Thymus (tissue), 11 donors: ENCODE measurements around the gene TMEM106C. TPM values are rescaled to one million over a fixed set of nuclear protein-coding genes. Genes with fewer than 3 reads are reported as not detected.

Experiments
- DNase-seq, 9 donors: peaks; one replicate each; pipeline ENCODE4 v3.0.0-alpha.2; 2013; ENCODE audit warnings: low spot score in 9 of 9, low read depth in 6 of 9, missing footprints in 1 of 9
- H3K27ac ChIP-seq, 2 donors: one replicate each; pipeline ENCODE4 v1.5.1; 2013; ENCODE audit warnings: control low read depth in 1 of 2, low read depth in 1 of 2, low read length in 1 of 2, mild to moderate bottlenecking in 1 of 2, moderate library complexity in 1 of 2
- H3K27me3 ChIP-seq, 2 donors: one replicate each; pipeline ENCODE4 v1.5.1; 2013; ENCODE audit warnings: low read length in 1 of 2; ENCODE audit not compliant: control insufficient read depth in 2 of 2, insufficient read depth in 1 of 2
- H3K36me3 ChIP-seq, 2 donors: one replicate each; pipeline ENCODE4 v1.5.1; 2013; ENCODE audit warnings: low read length in 1 of 2, mild to moderate bottlenecking in 1 of 2, moderate library complexity in 1 of 2; ENCODE audit not compliant: control insufficient read depth in 2 of 2, insufficient read depth in 2 of 2
- H3K4me1 ChIP-seq, 2 donors: one replicate each; pipeline ENCODE4 v1.5.1; 2013; ENCODE audit warnings: low read length in 2 of 2; ENCODE audit not compliant: control insufficient read depth in 2 of 2, insufficient read depth in 2 of 2
- H3K4me3 ChIP-seq, 2 donors: one replicate each; pipeline ENCODE4 v1.5.1; 2013; ENCODE audit warnings: low read length in 2 of 2, control low read depth in 1 of 2, mild to moderate bottlenecking in 1 of 2
- H3K9me3 ChIP-seq, 2 donors: one replicate each; pipeline ENCODE4 v1.5.1; 2013; ENCODE audit warnings: low read length in 1 of 2, mild to moderate bottlenecking in 1 of 2; ENCODE audit not compliant: control insufficient read depth in 2 of 2, insufficient read depth in 1 of 2
- WGBS: extraction: QIAGEN DNeasy Blood & Tissue Kit; methylation state at CpG from one replicate; pipeline ENCODE4 v1.1.7; 2013; 5-methylcytosine and 5-hydroxymethylcytosine counted together
- polyA plus RNA-seq: library from polyadenylated mRNA; stranded (reverse); fragments of 200-250 nt; gene quantifications from one replicate; pipeline ENCODE4 v1.2.3, GENCODE V29; 2013
- total RNA-seq: library from RNA; stranded (reverse); fragments of 120-200 nt; gene quantifications from one replicate; pipeline ENCODE4 v1.2.4, GENCODE V29; 2013
- donor health status: healthy.

The TMEM106C gene
- total and polyA plus RNA-seq, 2 donors: 25.5 to 82.1 TPM

DNA sequence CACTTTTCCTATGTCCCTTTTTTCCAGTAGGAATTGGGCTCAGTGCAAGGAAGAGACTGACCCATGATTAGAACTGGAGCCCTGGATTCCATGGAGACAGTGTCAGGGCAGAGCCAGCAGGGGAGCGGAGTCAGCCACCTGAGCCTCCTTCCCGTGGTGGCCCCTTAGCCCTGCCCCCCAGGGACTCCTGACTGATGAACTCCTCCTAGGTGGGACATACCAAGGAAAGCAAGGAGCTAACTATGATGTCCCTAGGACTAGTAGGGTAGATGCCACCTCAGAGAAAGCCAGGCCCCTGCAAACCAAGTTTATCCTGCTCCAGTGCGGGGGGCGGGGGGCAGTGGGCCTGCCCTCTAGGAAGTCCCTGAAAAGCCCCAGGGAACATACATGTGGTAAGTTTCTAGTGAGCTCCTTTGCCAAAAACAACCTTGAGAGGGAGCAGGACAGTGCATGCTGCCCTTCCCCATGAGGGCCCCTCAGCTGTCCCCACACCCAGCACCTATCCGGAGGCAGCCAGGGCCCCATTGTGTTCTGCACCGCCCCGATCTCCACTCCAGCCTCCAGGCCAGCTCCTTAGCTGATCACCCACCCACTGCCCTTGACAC lies 47.1 kb downstream of the TMEM106C start:
- WGBS: 72% methylated on average over 7 of the region's 7 CpGs
- no peak overlapping the region for H3K27ac ChIP-seq
- no peaks in the 10 kb centered on the region for H3K9me3 ChIP-seq
- peaks cover 19 to 73% of the 10 kb centered on the region in 2 donors for H3K27me3 ChIP-seq
- DNase-seq: no peak
- no peak overlapping the region for H3K4me3 ChIP-seq
- H3K4me1 ChIP-seq: no peaks in the 10 kb centered on the region
- H3K36me3 ChIP-seq: no peaks in the 10 kb centered on the region

DNA sequence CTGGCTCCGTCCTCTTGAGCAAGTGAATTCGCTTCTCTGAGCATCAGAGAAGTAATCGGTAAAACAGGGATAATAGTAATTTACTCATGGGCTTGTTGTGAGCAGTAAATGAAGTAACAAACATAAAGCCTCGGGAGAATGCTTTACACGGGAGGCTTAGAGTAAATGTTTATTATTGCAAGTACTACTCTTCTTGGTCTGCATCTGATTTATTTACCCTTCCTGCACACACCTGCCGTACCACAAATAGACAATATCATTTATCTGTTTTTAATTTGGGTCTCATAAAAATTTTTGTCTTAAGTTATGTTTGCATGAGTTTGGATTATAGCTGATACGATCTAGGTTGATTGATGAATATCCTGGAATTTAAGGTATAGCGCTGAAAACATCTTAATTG lies 48.7 kb downstream of the TMEM106C start:
- DNase-seq: no peak
- H3K9me3 ChIP-seq: no peaks in the 10 kb centered on the region
- H3K27me3 ChIP-seq: peaks cover 11 to 72% of the 10 kb centered on the region in 2 donors
- no peak overlapping the region for H3K27ac ChIP-seq
- no peaks in the 10 kb centered on the region for H3K4me1 ChIP-seq
- H3K36me3 ChIP-seq: no peaks in the 10 kb centered on the region
- WGBS: 78% methylated on average over 8 of the region's 8 CpGs
- H3K4me3 ChIP-seq: no peak overlapping the region

DNA sequence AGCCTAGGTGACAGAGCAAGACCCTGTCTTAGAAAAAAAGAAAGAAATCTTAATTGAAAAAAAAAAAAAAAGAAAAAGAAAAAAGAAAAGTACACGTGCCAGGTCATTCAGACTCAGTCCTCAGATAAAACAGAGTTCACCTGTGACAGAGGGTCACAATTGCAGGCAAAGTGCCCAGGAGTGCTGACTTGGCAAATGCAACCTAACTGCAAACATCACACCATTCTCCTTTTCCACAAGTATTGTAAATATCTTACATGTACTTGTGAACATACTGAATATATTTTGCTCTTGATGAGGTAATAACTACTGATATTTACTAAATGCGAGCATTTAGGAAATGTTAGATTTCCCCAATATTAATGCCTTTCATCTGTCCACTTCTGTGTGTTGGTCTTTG lies 49.9 kb downstream of the TMEM106C start:
- DNase-seq: no peak
- H3K4me1 ChIP-seq: no peaks in the 10 kb centered on the region
- H3K4me3 ChIP-seq: no peak overlapping the region
- peaks cover 5 to 68% of the 10 kb centered on the region in 2 donors for H3K27me3 ChIP-seq
- H3K9me3 ChIP-seq: no peaks in the 10 kb centered on the region
- H3K36me3 ChIP-seq: no peaks in the 10 kb centered on the region
- H3K27ac ChIP-seq: no peak overlapping the region
- 72% methylated on average over 2 of the region's 2 CpGs for WGBS

- H3K27me3 ChIP-seq: peaks cover 2 to 61% of the 10 kb centered on the region in 2 donors
- H3K4me1 ChIP-seq: no peaks in the 10 kb centered on the region
- DNase-seq: no peak
- H3K36me3 ChIP-seq: no peaks in the 10 kb centered on the region
- no peak overlapping the region for H3K4me3 ChIP-seq
- no peaks in the 10 kb centered on the region for H3K9me3 ChIP-seq
- no peak overlapping the region for H3K27ac ChIP-seq
- WGBS: 57% methylated on average over 1 of the region's 1 CpG
These were observed 51.7 kb downstream of the TMEM106C start for GRCh38 chr12:48015129-48015528.

GRCh38 chr12:48015954-48016353 lies 52.6 kb downstream of the TMEM106C start:
- no peak for DNase-seq
- H3K36me3 ChIP-seq: no peaks in the 10 kb centered on the region
- H3K27ac ChIP-seq: no peak overlapping the region
- H3K9me3 ChIP-seq: no peaks in the 10 kb centered on the region
- no peak overlapping the region for H3K4me3 ChIP-seq
- WGBS: 97% methylated on average over 7 of the region's 7 CpGs
- H3K27me3 ChIP-seq: peaks cover 2 to 53% of the 10 kb centered on the region in 2 donors
- H3K4me1 ChIP-seq: no peaks in the 10 kb centered on the region

- no peak overlapping the region for H3K4me3 ChIP-seq
- peaks cover 2 to 49% of the 10 kb centered on the region in 2 donors for H3K27me3 ChIP-seq
- no peaks in the 10 kb centered on the region for H3K36me3 ChIP-seq
- DNase-seq: no peak
- no peaks in the 10 kb centered on the region for H3K9me3 ChIP-seq
- no peaks in the 10 kb centered on the region for H3K4me1 ChIP-seq
- H3K27ac ChIP-seq: no peak overlapping the region
- 88% methylated on average over 8 of the region's 8 CpGs for WGBS
These were observed 53.1 kb downstream of the TMEM106C start for GRCh38 chr12:48016373-48017020.

DNA sequence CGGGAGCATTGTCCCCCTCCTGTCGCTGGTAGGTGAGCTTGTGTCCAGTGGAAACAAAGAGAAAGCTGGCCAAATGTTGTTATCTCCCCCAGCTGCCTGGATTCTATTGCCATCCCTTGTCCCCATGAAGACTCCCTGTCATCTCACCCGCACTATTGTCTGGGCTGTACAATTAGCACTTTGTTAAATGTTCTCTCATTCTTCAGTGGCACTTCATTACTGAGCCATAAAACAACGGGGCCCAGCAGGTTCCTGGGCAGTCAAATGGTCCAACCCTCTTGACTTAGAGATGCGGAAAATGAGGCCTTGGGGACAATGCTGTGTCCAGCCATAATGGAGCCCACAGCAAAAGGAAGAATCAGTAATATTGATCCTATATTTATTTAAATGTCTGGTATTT lies 54.1 kb downstream of the TMEM106C start:
- Histone ChIP-seq H3K36me3 (no peaks in the 10 kb centered on the region), H3K4me3 (no peak overlapping the region), H3K27me3 (peaks cover 2 to 49% of the 10 kb centered on the region in 2 donors), H3K4me1 (no peaks in the 10 kb centered on the region), H3K27ac (no peak overlapping the region), H3K9me3 (no peaks in the 10 kb centered on the region)
- 81% methylated on average over 5 of the region's 5 CpGs for WGBS
- no peak for DNase-seq

DNA sequence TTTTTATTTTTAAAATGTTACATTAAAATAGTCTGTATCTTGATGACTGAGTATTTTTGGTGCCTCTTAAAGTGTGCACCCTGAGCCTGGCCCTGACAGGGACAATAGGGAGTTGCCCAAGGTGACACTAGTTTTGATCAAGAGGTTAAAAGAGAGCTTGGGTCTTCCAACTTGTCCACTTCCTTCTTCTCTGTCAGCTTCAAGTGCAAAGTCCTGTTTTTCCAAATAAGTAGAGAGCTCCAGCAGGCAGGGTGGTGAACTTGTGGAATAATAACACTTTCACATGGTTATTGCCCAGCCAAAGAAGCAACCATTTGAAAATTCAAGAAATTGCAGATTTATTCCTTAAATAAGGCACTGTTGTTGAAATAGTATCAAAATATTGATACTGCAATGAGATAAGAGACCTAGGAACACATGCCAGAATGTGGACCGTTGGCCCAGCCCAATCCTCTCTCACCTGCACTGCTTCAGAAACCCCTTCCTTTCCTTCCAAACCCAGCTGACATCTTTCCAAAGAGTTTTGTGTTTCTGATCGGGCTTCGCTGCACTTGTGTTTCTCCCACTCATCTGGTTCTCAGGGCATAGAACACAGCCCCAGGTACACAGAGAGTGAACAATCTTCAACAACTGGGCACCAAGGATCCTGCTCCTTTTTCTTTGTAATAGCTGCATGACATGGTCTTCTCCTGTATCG lies 54.7 kb downstream of the TMEM106C start:
- Histone ChIP-seq H3K27ac (no peak overlapping the region), H3K9me3 (no peaks in the 10 kb centered on the region), H3K4me1 (no peaks in the 10 kb centered on the region), H3K36me3 (no peaks in the 10 kb centered on the region), H3K27me3 (peaks cover 2 to 46% of the 10 kb centered on the region in 2 donors), H3K4me3 (no peak overlapping the region)
- 80% methylated on average over 4 of the region's 4 CpGs for WGBS
- no peak for DNase-seq
